SK-N-SH treated with all-trans-retinoic acid at 6 μM for 48 hours (cell line): ENCODE measurements around the gene ALPL.

Experiments
- ATAC-seq: fragments of 200-7000 bp; cut with Tn5 transposase; 3 replicates; pipeline ENCODE4 v1.9.1; 2020; ENCODE audit warnings: mild to moderate bottlenecking, moderate library complexity
- ARNTL ChIP-seq: fragments of 450-650 bp; formaldehyde crosslinking; IDR thresholded peaks from 2 replicates; pipeline ENCODE4 v1.5.0; 2020; ENCODE audit warnings: low read depth, mild to moderate bottlenecking, moderate library complexity, borderline replicate concordance
- BACH2 ChIP-seq: fragments of 250-450 bp; sonication (Bioruptor Pico); IDR thresholded peaks from 2 replicates; pipeline ENCODE4 v1.9.0; 2021; ENCODE audit warnings: mild to moderate bottlenecking, borderline replicate concordance
- CREB5 ChIP-seq: fragments of 250-450 bp; sonication (Bioruptor Pico); IDR thresholded peaks from 2 replicates; pipeline ENCODE4 v1.5.1; 2020; ENCODE audit warnings: low read depth, mild to moderate bottlenecking, moderate library complexity
- CSDC2 ChIP-seq: fragments of 250-450 bp; sonication (Bioruptor Pico); IDR thresholded peaks from 2 replicates; pipeline ENCODE4 v1.5.0; 2020; ENCODE audit warnings: mild to moderate bottlenecking, moderate library complexity
- CSRNP3 ChIP-seq: fragments of 250-450 bp; sonication (Bioruptor Pico); IDR thresholded peaks from 2 replicates; pipeline ENCODE4 v1.5.1; 2021; ENCODE audit warnings: mild to moderate bottlenecking, moderate library complexity
- ESRRG ChIP-seq: fragments of 250-450 bp; sonication (Bioruptor Pico); IDR thresholded peaks from 2 replicates; pipeline ENCODE4 v1.6.1; 2021; ENCODE audit warnings: mild to moderate bottlenecking
- ISL1 ChIP-seq: fragments of 250-450 bp; sonication (Bioruptor Pico); IDR thresholded peaks from 2 replicates; pipeline ENCODE4 v2.1.2; 2022; ENCODE audit warnings: mild to moderate bottlenecking, moderate library complexity
- PATZ1 ChIP-seq: fragments of 250-450 bp; sonication (Bioruptor Pico); IDR thresholded peaks from 2 replicates; pipeline ENCODE4 v1.8.0; 2020; ENCODE audit warnings: mild to moderate bottlenecking, moderate library complexity, borderline replicate concordance
- POU6F1 ChIP-seq: fragments of 250-450 bp; sonication (Bioruptor Pico); IDR thresholded peaks from 2 replicates; pipeline ENCODE4 v1.8.0; 2021; ENCODE audit warnings: low read depth, mild to moderate bottlenecking, moderate library complexity, borderline replicate concordance
- PPARA ChIP-seq: fragments of 250-450 bp; sonication (Bioruptor Pico); IDR thresholded peaks from 2 replicates; pipeline ENCODE4 v1.5.0; 2020; ENCODE audit warnings: mild to moderate bottlenecking, borderline replicate concordance
- TCF4 ChIP-seq: fragments of 250-450 bp; sonication (Bioruptor Pico); IDR thresholded peaks from 2 replicates; pipeline ENCODE4 v1.8.0; 2021; ENCODE audit warnings: mild to moderate bottlenecking, moderate library complexity, borderline replicate concordance
- TOX ChIP-seq: fragments of 250-450 bp; sonication (Bioruptor Pico); IDR thresholded peaks from 2 replicates; pipeline ENCODE4 v1.8.0; 2021; ENCODE audit warnings: mild to moderate bottlenecking, moderate library complexity, borderline replicate concordance
- TSHZ2 ChIP-seq: fragments of 250-450 bp; sonication (Bioruptor Pico); IDR thresholded peaks from 2 replicates; pipeline ENCODE4 v1.5.0; 2020; ENCODE audit warnings: mild to moderate bottlenecking, moderate library complexity
- ZFP30 ChIP-seq: fragments of 450-650 bp; formaldehyde crosslinking; IDR thresholded peaks from 2 replicates; pipeline ENCODE4 v1.5.0; 2022; ENCODE audit warnings: mild to moderate bottlenecking, moderate library complexity
- ZNF565 ChIP-seq: fragments of 450-650 bp; formaldehyde crosslinking; conservative IDR thresholded peaks from 2 replicates; pipeline ENCODE4 v1.5.0; 2020; ENCODE audit warnings: low read depth, mild to moderate bottlenecking, moderate library complexity
- ZNF70 ChIP-seq: fragments of 450-650 bp; formaldehyde crosslinking; IDR thresholded peaks from 2 replicates; pipeline ENCODE4 v1.5.0; 2020; ENCODE audit warnings: mild to moderate bottlenecking, moderate library complexity
- ZNF8 ChIP-seq: fragments of 450-650 bp; formaldehyde crosslinking; IDR thresholded peaks from 2 replicates; pipeline ENCODE4 v1.5.0; 2020; ENCODE audit warnings: mild to moderate bottlenecking, moderate library complexity

The ALPL gene

GRCh38 chr1:21594501-21594900, 85.3 kb downstream of the ALPL start:
- TF ChIP-seq CREB5 (CRISPR knock-in tag) (no peak), ISL1 (CRISPR knock-in tag) (no peak), ESRRG (CRISPR knock-in tag) (no peak), ZNF70 (CRISPR knock-in tag) (peak; percentile 69; the same call in 1 of the 2 replicates), POU6F1 (CRISPR knock-in tag) (no peak), ARNTL (CRISPR knock-in tag) (no peak)
- peak; percentile 30; the same call in 1 of the 3 replicates for ATAC-seq

- peak; percentile 63; the same call in 2 of the 3 replicates for ATAC-seq
Measured at GRCh38 chr1:21594935-21595897, 86.0 kb downstream of the ALPL start.

More at GRCh38 chr1:21594935-21595897, 86.0 kb downstream of the ALPL start:
- TF ChIP-seq CSDC2 (CRISPR knock-in tag) (no peak), ARNTL (CRISPR knock-in tag) (no peak), ZNF70 (CRISPR knock-in tag) (no peak), TCF4 (CRISPR knock-in tag) (no peak), CSRNP3 (no peak), ZNF565 (CRISPR knock-in tag) (no peak), BACH2 (CRISPR knock-in tag) (no peak), ISL1 (CRISPR knock-in tag) (no peak), TOX (CRISPR knock-in tag) (no peak), POU6F1 (CRISPR knock-in tag) (no peak), ZNF8 (CRISPR knock-in tag) (no peak), PATZ1 (CRISPR knock-in tag) (no peak), TSHZ2 (CRISPR knock-in tag) (no peak), PPARA (CRISPR knock-in tag) (no peak), ZFP30 (CRISPR knock-in tag) (no peak)
